ENCODE data around the gene FBXW8.

GRCh38 chr12:117068492-117068891 lies 157.7 kb downstream of the FBXW8 start:
- TF ChIP-seq, protein P1, sequence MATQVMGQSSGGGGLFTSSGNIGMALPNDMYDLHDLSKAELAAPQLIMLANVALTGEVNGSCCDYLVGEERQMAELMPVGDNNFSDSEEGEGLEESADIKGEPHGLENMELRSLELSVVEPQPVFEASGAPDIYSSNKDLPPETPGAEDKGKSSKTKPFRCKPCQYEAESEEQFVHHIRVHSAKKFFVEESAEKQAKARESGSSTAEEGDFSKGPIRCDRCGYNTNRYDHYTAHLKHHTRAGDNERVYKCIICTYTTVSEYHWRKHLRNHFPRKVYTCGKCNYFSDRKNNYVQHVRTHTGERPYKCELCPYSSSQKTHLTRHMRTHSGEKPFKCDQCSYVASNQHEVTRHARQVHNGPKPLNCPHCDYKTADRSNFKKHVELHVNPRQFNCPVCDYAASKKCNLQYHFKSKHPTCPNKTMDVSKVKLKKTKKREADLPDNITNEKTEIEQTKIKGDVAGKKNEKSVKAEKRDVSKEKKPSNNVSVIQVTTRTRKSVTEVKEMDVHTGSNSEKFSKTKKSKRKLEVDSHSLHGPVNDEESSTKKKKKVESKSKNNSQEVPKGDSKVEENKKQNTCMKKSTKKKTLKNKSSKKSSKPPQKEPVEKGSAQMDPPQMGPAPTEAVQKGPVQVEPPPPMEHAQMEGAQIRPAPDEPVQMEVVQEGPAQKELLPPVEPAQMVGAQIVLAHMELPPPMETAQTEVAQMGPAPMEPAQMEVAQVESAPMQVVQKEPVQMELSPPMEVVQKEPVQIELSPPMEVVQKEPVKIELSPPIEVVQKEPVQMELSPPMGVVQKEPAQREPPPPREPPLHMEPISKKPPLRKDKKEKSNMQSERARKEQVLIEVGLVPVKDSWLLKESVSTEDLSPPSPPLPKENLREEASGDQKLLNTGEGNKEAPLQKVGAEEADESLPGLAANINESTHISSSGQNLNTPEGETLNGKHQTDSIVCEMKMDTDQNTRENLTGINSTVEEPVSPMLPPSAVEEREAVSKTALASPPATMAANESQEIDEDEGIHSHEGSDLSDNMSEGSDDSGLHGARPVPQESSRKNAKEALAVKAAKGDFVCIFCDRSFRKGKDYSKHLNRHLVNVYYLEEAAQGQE (IDR thresholded peaks at IDR 0.05): no peak
- TF ChIP-seq POLR2A (IDR thresholded peaks at IDR 0.05; ENCODE audit: low read length) (no peak), HMGXB4 (CRISPR knock-in tag; IDR thresholded peaks at IDR 0.05; ENCODE audit: borderline replicate concordance) (no peak), MAFK (IDR thresholded peaks at IDR 0.05; ENCODE audit: partially characterized antibody) (no peak), TFCP2L1 (CRISPR knock-in tag; IDR thresholded peaks at IDR 0.05) (no peak), CBX8 (IDR thresholded peaks at IDR 0.05) (no peak)
- TF ChIP-seq, protein P2, sequence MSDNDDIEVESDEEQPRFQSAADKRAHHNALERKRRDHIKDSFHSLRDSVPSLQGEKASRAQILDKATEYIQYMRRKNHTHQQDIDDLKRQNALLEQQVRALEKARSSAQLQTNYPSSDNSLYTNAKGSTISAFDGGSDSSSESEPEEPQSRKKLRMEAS (IDR thresholded peaks at IDR 0.05): no peak
- TF ChIP-seq, protein P3, sequence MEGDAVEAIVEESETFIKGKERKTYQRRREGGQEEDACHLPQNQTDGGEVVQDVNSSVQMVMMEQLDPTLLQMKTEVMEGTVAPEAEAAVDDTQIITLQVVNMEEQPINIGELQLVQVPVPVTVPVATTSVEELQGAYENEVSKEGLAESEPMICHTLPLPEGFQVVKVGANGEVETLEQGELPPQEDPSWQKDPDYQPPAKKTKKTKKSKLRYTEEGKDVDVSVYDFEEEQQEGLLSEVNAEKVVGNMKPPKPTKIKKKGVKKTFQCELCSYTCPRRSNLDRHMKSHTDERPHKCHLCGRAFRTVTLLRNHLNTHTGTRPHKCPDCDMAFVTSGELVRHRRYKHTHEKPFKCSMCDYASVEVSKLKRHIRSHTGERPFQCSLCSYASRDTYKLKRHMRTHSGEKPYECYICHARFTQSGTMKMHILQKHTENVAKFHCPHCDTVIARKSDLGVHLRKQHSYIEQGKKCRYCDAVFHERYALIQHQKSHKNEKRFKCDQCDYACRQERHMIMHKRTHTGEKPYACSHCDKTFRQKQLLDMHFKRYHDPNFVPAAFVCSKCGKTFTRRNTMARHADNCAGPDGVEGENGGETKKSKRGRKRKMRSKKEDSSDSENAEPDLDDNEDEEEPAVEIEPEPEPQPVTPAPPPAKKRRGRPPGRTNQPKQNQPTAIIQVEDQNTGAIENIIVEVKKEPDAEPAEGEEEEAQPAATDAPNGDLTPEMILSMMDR (IDR thresholded peaks at IDR 0.05): no peak
- TF ChIP-seq, protein P4, sequence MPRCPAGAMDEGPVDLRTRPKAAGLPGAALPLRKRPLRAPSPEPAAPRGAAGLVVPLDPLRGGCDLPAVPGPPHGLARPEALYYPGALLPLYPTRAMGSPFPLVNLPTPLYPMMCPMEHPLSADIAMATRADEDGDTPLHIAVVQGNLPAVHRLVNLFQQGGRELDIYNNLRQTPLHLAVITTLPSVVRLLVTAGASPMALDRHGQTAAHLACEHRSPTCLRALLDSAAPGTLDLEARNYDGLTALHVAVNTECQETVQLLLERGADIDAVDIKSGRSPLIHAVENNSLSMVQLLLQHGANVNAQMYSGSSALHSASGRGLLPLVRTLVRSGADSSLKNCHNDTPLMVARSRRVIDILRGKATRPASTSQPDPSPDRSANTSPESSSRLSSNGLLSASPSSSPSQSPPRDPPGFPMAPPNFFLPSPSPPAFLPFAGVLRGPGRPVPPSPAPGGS (IDR thresholded peaks at IDR 0.05): no peak
